Activated T-helper 1 cell treated with anti-CD3 and anti-CD28 coated beads, Interleukin-2, amount 50 U/mL, for 16 hours (primary cell): Measurements from ENCODE around the gene TMEM156.
"Not testable (repeated sequence)": the region's sequence is repeated elsewhere in the genome, so short reads cannot be mapped to it uniquely, and the experiment has no call there.

Source experiments
- DNase-seq, 2 donors: peaks; one replicate each; pipeline ENCODE4 v3.0.0-alpha.2; 2020; ENCODE audit warnings: low read depth in 1 of 2, low spot score in 1 of 2

The TMEM156 gene

GRCh38 chr4:39043861-39044363 lies 11.7 kb upstream of the TMEM156 start:
- DNase-seq: no peak

DNA sequence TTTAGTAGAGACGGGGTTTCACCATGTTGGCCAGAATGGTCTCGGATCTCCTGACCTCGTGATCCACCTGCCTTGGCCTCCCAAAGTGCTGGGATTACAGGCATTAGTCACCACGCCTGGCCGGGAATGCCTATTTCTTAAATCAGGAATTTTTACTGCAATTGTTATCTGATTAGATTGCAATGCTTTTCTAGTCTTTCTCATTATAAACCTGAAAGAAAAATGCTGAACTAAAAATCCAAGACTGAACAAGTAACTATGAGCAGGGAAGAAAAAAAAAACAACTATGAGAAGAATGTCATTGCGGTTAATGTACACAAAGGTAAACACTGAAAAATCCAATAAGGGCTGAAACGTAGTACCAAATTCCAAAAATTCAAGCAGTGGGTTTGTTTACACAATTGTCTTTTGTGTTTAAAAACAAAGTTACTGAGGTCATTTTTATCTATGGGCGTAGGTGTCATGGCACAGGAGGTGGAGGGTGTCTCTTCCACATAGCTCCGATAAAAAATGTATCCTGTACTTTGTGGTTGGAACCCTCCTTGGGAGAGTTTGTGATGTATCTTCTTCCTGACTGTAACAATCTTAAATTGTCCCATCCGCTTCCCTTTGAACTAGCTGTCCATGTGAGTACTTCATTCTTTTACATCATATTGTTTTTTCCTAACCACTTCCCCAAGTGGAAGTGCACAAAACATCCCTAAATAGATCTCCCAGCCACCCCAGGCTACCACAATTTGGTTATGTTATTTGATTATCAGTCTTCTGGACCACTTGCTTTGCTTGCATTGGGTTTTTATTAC lies 11.1 kb upstream of the TMEM156 start:
- DNase-seq: no peak

DNA sequence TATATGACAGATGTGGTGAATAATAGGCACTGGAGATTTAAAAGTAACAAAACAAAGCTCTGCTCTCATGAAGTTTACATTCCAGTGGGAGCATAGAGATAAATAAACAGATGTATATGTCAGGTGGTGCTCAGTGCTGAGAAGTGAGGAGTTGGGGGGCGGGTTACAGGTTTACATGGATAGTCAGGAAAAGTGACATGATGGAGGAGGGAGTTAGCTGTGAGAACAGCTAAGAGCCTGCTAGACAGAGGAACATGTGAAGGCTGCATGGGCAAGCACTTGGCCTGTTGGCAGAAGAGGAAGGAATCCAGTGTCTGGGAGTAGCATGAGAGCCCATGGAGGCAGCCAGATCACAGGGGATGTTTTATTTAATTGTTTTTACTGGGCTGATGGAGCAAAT lies 10.2 kb upstream of the TMEM156 start:
- DNase-seq: no peak

DNA sequence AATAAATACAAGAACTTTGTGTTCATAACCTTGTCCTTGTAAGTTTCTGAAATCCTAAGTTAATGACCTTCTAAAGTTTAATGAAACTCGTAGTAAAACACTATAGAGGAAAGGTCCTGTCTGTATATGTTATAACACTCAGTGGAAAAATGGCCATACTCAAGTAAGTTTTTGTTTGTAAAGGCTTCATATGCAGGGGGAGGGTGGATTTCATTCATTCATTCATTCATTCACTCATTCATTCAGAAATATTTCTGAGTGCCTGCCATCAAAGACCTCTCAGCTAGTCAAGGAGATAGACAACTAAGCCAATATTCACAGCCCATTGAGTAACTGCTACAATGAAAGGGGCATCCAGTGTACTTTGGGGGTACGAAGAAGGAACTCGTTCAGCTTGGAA lies 6.9 kb upstream of the TMEM156 start:
- no peak for DNase-seq

- DNase-seq: no peak
These were observed 5.7 kb upstream of the TMEM156 start for GRCh38 chr4:39037941-39038340.

DNA sequence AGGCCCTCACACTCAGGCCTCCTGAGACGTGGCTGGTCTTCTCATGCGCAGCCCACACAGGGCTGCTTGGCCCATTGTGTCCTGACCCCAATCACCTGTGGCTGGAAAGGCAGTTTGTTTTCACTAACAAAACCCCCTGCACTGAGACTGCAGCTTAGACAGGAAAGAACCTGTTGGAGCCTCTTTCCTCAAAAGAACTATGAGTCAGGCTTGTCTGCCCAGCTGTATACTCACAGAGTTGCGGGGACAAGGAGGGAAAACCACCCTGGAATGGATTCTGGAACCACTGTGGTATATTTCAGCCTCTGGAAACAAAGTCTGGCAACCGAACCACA lies 5.2 kb upstream of the TMEM156 start:
- no peak for DNase-seq

- no peak for DNase-seq
These were observed 4.0 kb upstream of the TMEM156 start for GRCh38 chr4:39036172-39036571.

- not testable (repeated sequence) for DNase-seq
These were observed 604 bp downstream of the TMEM156 start for GRCh38 chr4:39031590-39032020.

- no peak for DNase-seq
These were observed 1.5 kb downstream of the TMEM156 start for GRCh38 chr4:39030725-39031124.

GRCh38 chr4:39029752-39030694 lies 2.2 kb downstream of the TMEM156 start:
- no peak for DNase-seq

DNA sequence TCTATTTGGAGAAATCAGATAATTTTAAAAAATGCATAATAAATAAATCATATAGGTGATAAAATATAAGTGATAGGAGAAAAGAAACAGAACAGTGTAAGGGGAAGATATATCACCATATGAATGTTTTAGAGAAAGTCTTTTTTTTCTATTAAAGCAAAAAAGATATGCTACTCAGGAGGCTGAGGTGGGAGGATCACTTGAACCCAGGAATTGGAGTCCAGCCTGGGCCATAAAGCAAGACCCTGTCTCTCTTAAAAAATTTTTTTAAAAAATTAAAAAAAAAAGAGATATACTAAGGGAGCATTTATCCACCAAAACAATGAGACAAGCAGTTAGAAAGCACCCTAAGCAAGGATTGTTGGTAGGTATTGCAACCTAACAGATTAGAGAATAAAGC lies 6.1 kb downstream of the TMEM156 start:
- DNase-seq: no peak

DNA sequence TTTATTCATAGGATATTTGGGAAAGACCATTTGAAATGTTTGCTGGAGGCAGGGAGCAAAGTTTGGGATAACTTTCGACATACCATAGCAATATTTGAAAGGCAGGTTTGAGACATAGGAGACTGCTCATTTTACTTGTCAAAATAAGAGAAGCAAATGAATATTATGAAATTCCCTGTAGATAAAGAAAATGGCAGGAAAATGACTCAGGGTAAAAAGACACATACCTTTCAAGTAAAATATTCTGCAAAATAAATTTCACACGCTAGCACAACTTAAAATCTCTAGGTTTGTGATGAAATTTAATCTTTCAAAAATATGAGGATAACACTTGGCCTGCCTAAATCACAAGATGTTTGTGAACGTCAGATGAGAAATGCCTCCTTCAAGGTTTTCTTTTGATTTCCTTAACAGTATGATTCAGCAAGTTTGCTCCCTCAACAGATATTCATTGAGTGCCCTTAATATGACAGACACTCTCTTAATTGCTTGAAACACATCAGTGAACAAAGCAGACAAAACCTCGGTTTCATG lies 6.6 kb downstream of the TMEM156 start:
- DNase-seq: no peak

- no peak for DNase-seq
These were observed 7.8 kb downstream of the TMEM156 start for GRCh38 chr4:39024311-39024865.

- no peak for DNase-seq
These were observed 9.2 kb downstream of the TMEM156 start for GRCh38 chr4:39023059-39023458.

GRCh38 chr4:39022241-39022640 lies 10.0 kb downstream of the TMEM156 start:
- no peak for DNase-seq

DNA sequence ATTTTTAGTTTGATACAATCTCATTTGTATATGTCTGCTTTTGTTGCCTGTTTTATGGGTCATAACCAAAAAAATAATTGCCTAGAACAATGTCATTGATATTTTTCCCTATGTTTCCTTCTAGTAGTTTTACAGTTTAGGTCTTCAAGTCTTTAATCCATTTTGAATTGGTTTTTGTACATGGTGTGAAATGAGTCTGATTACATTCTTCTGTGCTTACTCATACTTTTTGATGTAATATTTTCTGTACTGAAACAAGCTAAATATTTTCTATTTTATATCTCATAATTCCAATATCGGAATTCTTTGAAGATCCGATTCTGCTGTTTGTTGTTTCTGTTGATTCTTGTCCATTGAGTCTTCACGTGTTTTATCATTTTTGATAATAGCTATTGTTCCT lies 10.6 kb downstream of the TMEM156 start:
- DNase-seq: no peak

DNA sequence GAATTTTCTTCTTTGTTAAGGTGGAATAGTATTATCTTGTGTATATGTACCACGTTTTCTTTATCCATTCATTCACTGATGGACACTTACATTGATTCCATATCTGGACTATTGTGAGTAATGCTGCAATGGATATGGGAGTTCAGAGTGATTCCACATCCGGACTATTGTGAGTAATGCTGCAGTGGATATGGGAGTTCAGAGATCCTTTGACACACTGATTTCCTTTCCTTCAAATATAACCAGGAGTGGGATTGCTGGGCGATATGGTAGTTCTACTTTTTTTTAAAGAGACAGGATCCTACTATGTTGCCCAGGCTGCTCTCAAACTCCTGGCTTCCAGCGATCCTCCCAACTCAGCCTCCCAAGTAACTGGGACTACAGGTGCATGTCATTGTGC lies 12.1 kb downstream of the TMEM156 start:
- no peak for DNase-seq

DNA sequence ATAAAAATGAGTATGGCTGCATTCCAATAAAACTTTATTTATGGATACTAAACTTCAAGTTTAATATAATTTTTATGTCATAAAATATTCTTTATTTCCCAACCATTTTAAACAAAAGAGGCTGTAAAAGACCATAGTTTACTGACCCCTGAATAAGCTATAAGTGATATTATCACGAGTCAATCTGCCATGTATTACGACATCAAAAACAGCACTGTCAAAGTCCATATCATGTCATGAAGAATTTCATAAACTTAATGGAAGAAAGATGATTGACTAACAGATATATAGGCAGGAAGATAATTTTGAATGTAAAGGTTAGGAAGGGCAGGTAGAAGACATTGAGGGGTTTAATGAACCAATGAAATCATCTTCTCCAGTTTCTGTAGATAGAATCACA lies 18.2 kb downstream of the TMEM156 start:
- no peak for DNase-seq

GRCh38 chr4:39004758-39005157 lies 27.5 kb downstream of the TMEM156 start:
- no peak for DNase-seq

- not testable (repeated sequence) for DNase-seq
These were observed 30.2 kb downstream of the TMEM156 start for GRCh38 chr4:39002058-39002457.

GRCh38 chr4:38995660-38996005 lies 36.6 kb downstream of the TMEM156 start:
- no peak for DNase-seq

DNA sequence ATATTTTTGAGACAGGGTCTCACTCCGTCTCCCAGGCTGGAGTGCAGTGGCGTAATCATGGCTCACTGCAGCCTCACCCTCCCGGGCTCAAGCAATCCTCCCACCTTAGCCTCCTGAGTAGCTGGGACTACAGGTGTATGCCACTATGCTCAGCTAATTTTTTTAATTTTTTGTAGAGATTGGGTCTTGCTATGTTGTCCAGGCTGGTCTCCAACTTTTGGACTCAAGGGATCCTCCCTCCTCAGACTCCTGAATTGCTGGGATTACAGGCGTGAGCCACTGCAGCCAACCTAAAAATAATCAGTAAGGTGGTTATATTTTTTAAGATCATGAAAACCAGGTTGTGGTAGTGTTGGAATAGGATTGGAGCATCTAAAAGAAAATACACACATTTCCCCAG lies 38.1 kb downstream of the TMEM156 start:
- no peak for DNase-seq
